Measurements from ENCODE around the gene PAMR1. TPM values are rescaled to one million over a fixed set of nuclear protein-coding genes. Genes with fewer than 3 reads are reported as not detected.

PAMR1 gene
- total RNA-seq, 1 experiment from 2014 or later = 17.9 TPM

DNA sequence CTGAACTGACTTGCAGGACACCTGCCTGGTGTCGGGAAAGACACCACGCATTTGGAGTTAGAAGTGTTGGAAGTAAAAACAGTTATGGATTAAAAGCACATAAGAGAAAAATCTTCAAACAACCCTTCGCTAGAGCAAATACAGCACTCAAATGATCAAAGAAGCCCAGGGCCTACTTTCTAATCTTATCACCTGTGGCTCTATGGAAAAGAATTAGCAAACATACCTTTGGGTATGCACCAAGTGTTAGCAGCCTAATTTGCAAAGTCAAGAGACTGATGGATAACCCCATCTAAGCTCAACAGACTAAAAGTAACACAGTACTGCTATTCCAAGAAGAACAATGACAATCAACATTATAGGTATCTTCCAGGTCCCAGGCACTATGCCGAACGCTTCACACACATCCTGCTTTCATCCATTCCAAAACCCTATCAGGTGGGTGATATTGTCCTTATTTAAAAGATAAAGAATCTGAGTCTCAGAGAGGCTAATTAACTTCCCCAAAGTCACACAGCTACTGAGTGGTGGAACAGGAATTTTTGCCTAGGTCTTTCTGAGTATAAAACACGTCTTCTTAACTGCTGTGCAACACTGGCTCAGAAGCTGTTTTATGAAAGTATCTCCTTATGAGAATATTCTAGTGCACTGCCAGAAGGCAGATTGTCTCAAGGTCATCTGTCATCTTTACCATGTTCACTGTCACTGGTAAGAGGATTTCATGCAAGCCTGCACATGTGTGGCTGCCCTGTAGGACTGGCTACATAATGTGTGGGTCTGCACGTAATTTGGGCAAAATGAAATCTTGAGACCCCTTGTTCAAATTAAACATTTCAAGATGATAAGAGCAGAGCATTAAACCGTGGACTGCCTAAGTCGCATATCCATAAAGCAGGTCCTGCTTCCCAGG, 122.4 kb downstream of the PAMR1 start:
- intact Hi-C loops (cut with micrococcal nuclease; ENCODE audit: unreplicated experiment) = loop anchor here (5.0 kb wide), 1 partner anchor 251 kb away; no protein-coding TSS in a partner anchor
- Histone ChIP-seq H3K36me3 (ENCODE audit: control insufficient read depth, insufficient read depth, low read length) (no peaks in the 10 kb centered on the region), H3K4me1 (peaks cover 34% of the 10 kb centered on the region), H3K4me3 (ENCODE audit: low read depth, low read length) (no peak overlapping the region), H3K9me3 (peaks cover 11% of the 10 kb centered on the region), H3K27me3 (replicated peaks; ENCODE audit: control insufficient read depth, insufficient read depth, low read length) (no peaks in the 10 kb centered on the region; the same call in 1 of the 2 replicates)
- Mint-ChIP-seq H3K9me3 (ENCODE audit: unreplicated experiment) (no peaks in the 10 kb centered on the region), H3K4me1 (ENCODE audit: low read depth, unreplicated experiment) (peaks cover 12% of the 10 kb centered on the region), H3K36me3 (ENCODE audit: insufficient read depth, unreplicated experiment) (no peaks in the 10 kb centered on the region), H3K4me3 (ENCODE audit: unreplicated experiment) (peak overlapping the region; percentile 42), H3K27ac (ENCODE audit: unreplicated experiment) (no peak overlapping the region), H3K27me3 (ENCODE audit: insufficient read depth, unreplicated experiment) (no peaks in the 10 kb centered on the region)
- BruUV-seq (replicated peaks) = no TSS peak
- DNase-seq = peak; percentile 55 to 68
- CTCF ChIA-PET = interaction anchor here (0.6 to 1.4 kb wide), 3 partner anchors 10 to 180 kb away, joined by 3 read pairs; no protein-coding TSS in a partner anchor
- POLR2A ChIA-PET = no interaction called here
- TF ChIP-seq, protein P1, sequence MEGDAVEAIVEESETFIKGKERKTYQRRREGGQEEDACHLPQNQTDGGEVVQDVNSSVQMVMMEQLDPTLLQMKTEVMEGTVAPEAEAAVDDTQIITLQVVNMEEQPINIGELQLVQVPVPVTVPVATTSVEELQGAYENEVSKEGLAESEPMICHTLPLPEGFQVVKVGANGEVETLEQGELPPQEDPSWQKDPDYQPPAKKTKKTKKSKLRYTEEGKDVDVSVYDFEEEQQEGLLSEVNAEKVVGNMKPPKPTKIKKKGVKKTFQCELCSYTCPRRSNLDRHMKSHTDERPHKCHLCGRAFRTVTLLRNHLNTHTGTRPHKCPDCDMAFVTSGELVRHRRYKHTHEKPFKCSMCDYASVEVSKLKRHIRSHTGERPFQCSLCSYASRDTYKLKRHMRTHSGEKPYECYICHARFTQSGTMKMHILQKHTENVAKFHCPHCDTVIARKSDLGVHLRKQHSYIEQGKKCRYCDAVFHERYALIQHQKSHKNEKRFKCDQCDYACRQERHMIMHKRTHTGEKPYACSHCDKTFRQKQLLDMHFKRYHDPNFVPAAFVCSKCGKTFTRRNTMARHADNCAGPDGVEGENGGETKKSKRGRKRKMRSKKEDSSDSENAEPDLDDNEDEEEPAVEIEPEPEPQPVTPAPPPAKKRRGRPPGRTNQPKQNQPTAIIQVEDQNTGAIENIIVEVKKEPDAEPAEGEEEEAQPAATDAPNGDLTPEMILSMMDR (IDR thresholded peaks at IDR 0.05; ENCODE audit: insufficient read depth in 1 of 2, low read depth in 1 of 2, low read length in 1 of 2, severe bottlenecking in 1 of 2, unreplicated experiment in 1 of 2) = no peak

DNA sequence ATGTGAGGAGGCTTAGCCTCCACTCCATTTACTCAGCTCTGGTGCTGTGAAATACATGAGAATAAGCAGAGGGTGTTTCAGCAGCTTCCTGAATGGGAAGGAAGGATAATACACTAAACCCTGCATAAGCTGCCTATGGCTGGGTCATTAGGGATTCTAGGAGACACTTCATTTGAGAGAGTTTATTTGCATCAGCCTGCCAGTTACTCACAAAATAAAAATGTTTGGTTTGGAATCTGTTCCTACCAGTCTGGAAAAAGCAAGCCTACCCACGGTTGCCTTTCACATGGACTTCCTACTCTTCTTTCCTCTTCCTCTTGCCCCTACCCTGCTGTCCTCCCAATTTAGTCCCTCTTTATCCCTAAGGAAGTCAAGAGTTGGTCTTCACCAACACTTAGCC, 126.5 kb downstream of the PAMR1 start:
- H3K27me3 ChIP-seq (replicated peaks; ENCODE audit: control insufficient read depth, insufficient read depth, low read length) = no peaks in the 10 kb centered on the region; the same call in 1 of the 2 replicates
- Mint-ChIP-seq H3K27ac (ENCODE audit: unreplicated experiment) (no peak overlapping the region), H3K9me3 (ENCODE audit: unreplicated experiment) (no peaks in the 10 kb centered on the region), H3K27me3 (ENCODE audit: insufficient read depth, unreplicated experiment) (no peaks in the 10 kb centered on the region), H3K4me3 (ENCODE audit: unreplicated experiment) (no peak overlapping the region), H3K36me3 (ENCODE audit: insufficient read depth, unreplicated experiment) (no peaks in the 10 kb centered on the region), H3K4me1 (ENCODE audit: low read depth, unreplicated experiment) (peaks cover 12% of the 10 kb centered on the region)
- CTCF ChIA-PET = no interaction called here
- TF ChIP-seq, protein P1 (IDR thresholded peaks at IDR 0.05; ENCODE audit: insufficient read depth in 1 of 2, low read depth in 1 of 2, low read length in 1 of 2, severe bottlenecking in 1 of 2, unreplicated experiment in 1 of 2) = no peak
- peaks cover 11% of the 10 kb centered on the region for H3K9me3 ChIP-seq
- no TSS peak for BruUV-seq (replicated peaks)
- intact Hi-C loops (cut with micrococcal nuclease; ENCODE audit: unreplicated experiment) = no loop called here
- POLR2A ChIA-PET = no interaction called here
- no peak for DNase-seq
- no peak overlapping the region for H3K4me3 ChIP-seq (ENCODE audit: low read depth, low read length)
- H3K4me1 ChIP-seq = peaks cover 25% of the 10 kb centered on the region
- no peaks in the 10 kb centered on the region for H3K36me3 ChIP-seq (ENCODE audit: control insufficient read depth, insufficient read depth, low read length)

DNA sequence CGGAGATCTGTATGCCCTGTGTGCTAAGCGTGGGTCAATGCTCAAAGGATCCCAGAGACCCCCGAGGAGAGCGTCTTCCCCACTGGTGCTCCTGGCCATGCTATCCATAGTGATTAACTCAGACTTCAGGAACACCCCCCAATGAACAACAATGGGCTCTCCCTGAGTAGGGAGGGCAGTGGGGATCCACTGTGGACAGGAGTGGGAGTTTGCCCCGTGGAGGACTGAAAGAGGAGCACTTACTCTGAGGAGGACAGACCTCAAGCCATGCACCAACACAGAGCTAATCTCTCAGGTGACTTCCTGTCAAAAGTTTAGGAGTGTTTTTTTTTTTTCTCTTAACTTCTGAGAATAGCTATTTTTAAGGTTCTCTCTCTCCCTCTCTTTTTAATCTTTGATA, 130.5 kb downstream of the PAMR1 start:
- H3K27ac Mint-ChIP-seq (ENCODE audit: unreplicated experiment) = no peak overlapping the region

More for the DNA sequence above, 130.5 kb downstream of the PAMR1 start:
- BruUV-seq (replicated peaks) = no TSS peak
- Histone ChIP-seq H3K9me3 (no peaks in the 10 kb centered on the region), H3K27me3 (replicated peaks; ENCODE audit: control insufficient read depth, insufficient read depth, low read length) (no peaks in the 10 kb centered on the region; the same call in 1 of the 2 replicates), H3K4me3 (ENCODE audit: low read depth, low read length) (no peak overlapping the region), H3K4me1 (peaks cover 19% of the 10 kb centered on the region; the same call in 1 of the 2 replicates), H3K36me3 (ENCODE audit: control insufficient read depth, insufficient read depth, low read length) (no peaks in the 10 kb centered on the region)
- CTCF ChIA-PET = interaction anchor here (0.6 to 1.0 kb wide), 2 partner anchors 10 to 81 kb away, joined by 3 to 5 read pairs; no protein-coding TSS in a partner anchor
- TF ChIP-seq, protein P1 (IDR thresholded peaks at IDR 0.05; ENCODE audit: insufficient read depth in 1 of 2, low read depth in 1 of 2, low read length in 1 of 2, severe bottlenecking in 1 of 2, unreplicated experiment in 1 of 2) = no peak
- Mint-ChIP-seq H3K4me3 (ENCODE audit: unreplicated experiment) (no peak overlapping the region), H3K9me3 (ENCODE audit: unreplicated experiment) (no peaks in the 10 kb centered on the region), H3K36me3 (ENCODE audit: insufficient read depth, unreplicated experiment) (no peaks in the 10 kb centered on the region), H3K27me3 (ENCODE audit: insufficient read depth, unreplicated experiment) (no peaks in the 10 kb centered on the region), H3K4me1 (ENCODE audit: low read depth, unreplicated experiment) (peaks cover 12% of the 10 kb centered on the region)
- POLR2A ChIA-PET = interaction anchor here (0.7 kb wide), 1 partner anchor 492 kb away, joined by 6 read pairs; no protein-coding TSS in a partner anchor
- DNase-seq = no peak
- intact Hi-C loops (cut with micrococcal nuclease; ENCODE audit: unreplicated experiment) = loop anchor here (5.0 kb wide), 2 partner anchors 158 to 223 kb away; no protein-coding TSS in a partner anchor

Measured in Caco-2 (cell line).